H9 (cell line): Measurements from ENCODE around the gene CSF1R. TPM values are rescaled to one million over a fixed set of nuclear protein-coding genes. Genes with fewer than 3 reads are reported as not detected.

Experiments used
- DNase-seq: peaks from one replicate; pipeline ENCODE4 v3.0.0-alpha.2; 2017
- H2AFZ ChIP-seq: one replicate; pipeline ENCODE4 v1.6.1; 2013; ENCODE audit warnings: mild to moderate bottlenecking, low read length, control low read depth, moderate library complexity
- H2AK5ac ChIP-seq: 2 replicates; pipeline ENCODE4 v1.6.1; 2013; ENCODE audit warnings: low read length, control low read depth, mixed read lengths; ENCODE audit not compliant: insufficient read length
- H2BK120ac ChIP-seq: one replicate; pipeline ENCODE4 v1.6.1; 2013; ENCODE audit warnings: low read depth, mild to moderate bottlenecking, low read length, control low read depth, inconsistent platforms; ENCODE audit not compliant: poor library complexity, severe bottlenecking
- H2BK12ac ChIP-seq: 2 replicates; pipeline ENCODE4 v1.6.1; 2013; ENCODE audit warnings: low read length, control low read depth, mixed read lengths, low read depth; ENCODE audit not compliant: insufficient read length
- H2BK15ac ChIP-seq: 2 replicates; pipeline ENCODE4 v1.6.1; 2013; ENCODE audit warnings: low read depth, low read length, control low read depth
- H2BK20ac ChIP-seq: one replicate; pipeline ENCODE4 v1.6.1; 2013; ENCODE audit warnings: low read depth, mild to moderate bottlenecking, low read length, control low read depth, inconsistent platforms; ENCODE audit not compliant: poor library complexity, severe bottlenecking
- H2BK5ac ChIP-seq: 2 replicates; pipeline ENCODE4 v1.6.1; 2013; ENCODE audit warnings: low read length, control low read depth, mixed read lengths; ENCODE audit not compliant: insufficient read length
- H3K14ac ChIP-seq: 2 replicates; pipeline ENCODE4 v1.6.1; 2013; ENCODE audit warnings: low read length, control low read depth; ENCODE audit not compliant: insufficient read depth
- H3K18ac ChIP-seq: 2 replicates; pipeline ENCODE4 v1.6.1; 2013; ENCODE audit warnings: low read depth, mild to moderate bottlenecking, mixed read lengths, low read length, control low read depth; ENCODE audit not compliant: insufficient read length
- H3K23ac ChIP-seq: 2 replicates; pipeline ENCODE4 v1.6.1; 2013; ENCODE audit warnings: low read length, control low read depth, mixed read lengths, low read depth; ENCODE audit not compliant: insufficient read length
- H3K23me2 ChIP-seq: 2 replicates; pipeline ENCODE4 v1.6.1; 2013; ENCODE audit warnings: low read depth, mild to moderate bottlenecking, mixed read lengths, low read length, control low read depth; ENCODE audit not compliant: insufficient read length, poor library complexity, severe bottlenecking
- H3K27ac ChIP-seq: 2 replicates; pipeline ENCODE4 v1.5.1; 2013; ENCODE audit warnings: low read length, control low read depth, mixed read lengths, low read depth; ENCODE audit not compliant: insufficient read length
- H3K27me3 ChIP-seq: 2 replicates; pipeline ENCODE4 v1.6.1; 2013; ENCODE audit warnings: low read length, control low read depth, inconsistent platforms; ENCODE audit not compliant: insufficient read depth
- H3K4ac ChIP-seq: 2 replicates; pipeline ENCODE4 v1.6.1; 2013; ENCODE audit warnings: low read depth, mild to moderate bottlenecking, control low read depth, inconsistent platforms, low read length, moderate library complexity
- H3K4me1 ChIP-seq: 2 replicates; pipeline ENCODE4 v1.6.1; 2013; ENCODE audit warnings: low read length, control low read depth, inconsistent platforms; ENCODE audit not compliant: insufficient read depth
- H3K4me2 ChIP-seq: 2 replicates; pipeline ENCODE4 v1.6.1; 2013; ENCODE audit warnings: low read length, control low read depth, mixed read lengths; ENCODE audit not compliant: insufficient read length, insufficient read depth
- H3K56ac ChIP-seq: 2 replicates; pipeline ENCODE4 v1.6.1; 2013; ENCODE audit warnings: low read depth, mild to moderate bottlenecking, mixed read lengths, low read length, control low read depth; ENCODE audit not compliant: insufficient read length
- H3K79me1 ChIP-seq: 2 replicates; pipeline ENCODE4 v1.6.1; 2013; ENCODE audit warnings: low read depth, mild to moderate bottlenecking, moderate library complexity, low read length, control low read depth, inconsistent platforms; ENCODE audit not compliant: insufficient read depth, poor library complexity, severe bottlenecking
- H3K79me2 ChIP-seq: 2 replicates; pipeline ENCODE4 v1.6.1; 2013; ENCODE audit warnings: low read length, control low read depth, inconsistent platforms; ENCODE audit not compliant: insufficient read depth
- H3K9ac ChIP-seq: 2 replicates; pipeline ENCODE4 v1.6.1; 2013; ENCODE audit warnings: low read length, control low read depth, mixed read lengths; ENCODE audit not compliant: insufficient read length; ENCODE audit errors: extremely low read depth
- H3K9me3 ChIP-seq: one replicate; pipeline ENCODE4 v1.6.1; 2013; ENCODE audit warnings: low read depth, low read length, inconsistent platforms; ENCODE audit not compliant: control insufficient read depth
- H3T11ph ChIP-seq: one replicate; pipeline ENCODE4 v1.6.1; 2013; ENCODE audit warnings: mild to moderate bottlenecking, low read length, control low read depth, inconsistent platforms
- H4K20me1 ChIP-seq: one replicate; pipeline ENCODE4 v1.6.1; 2013; ENCODE audit not compliant: control insufficient read depth, insufficient read length, insufficient read depth
- H4K5ac ChIP-seq: 2 replicates; pipeline ENCODE4 v1.6.1; 2013; ENCODE audit warnings: low read depth, mild to moderate bottlenecking, mixed read lengths, low read length, control low read depth; ENCODE audit not compliant: insufficient read length
- H4K8ac ChIP-seq: replicated peaks from 2 replicates; pipeline ENCODE4 v1.6.1; 2013; ENCODE audit warnings: low read length, control low read depth, mixed read lengths, low read depth; ENCODE audit not compliant: insufficient read length
- H4K91ac ChIP-seq: 2 replicates; pipeline ENCODE4 v1.6.1; 2013; ENCODE audit warnings: low read depth, mild to moderate bottlenecking, moderate library complexity, mixed read lengths, low read length, control low read depth; ENCODE audit not compliant: insufficient read length
- H3K27ac Mint-ChIP-seq, 3 experiments: 2 replicates in 2 of 3; 3 replicates in 1 of 3; pipeline ENCODE4 v1.8.0; 2020 to 2021; ENCODE audit warnings: mixed read lengths in 3 of 3, mild to moderate bottlenecking in 1 of 3, moderate library complexity in 1 of 3
- H3K27me3 Mint-ChIP-seq: 2 replicates; pipeline ENCODE4 v1.8.0; 2021; ENCODE audit warnings: low read depth, mild to moderate bottlenecking, moderate library complexity, mixed read lengths
- H3K36me3 Mint-ChIP-seq, 3 experiments: 2 replicates in 2 of 3; 3 replicates in 1 of 3; pipeline ENCODE4 v1.8.0; 2020 to 2021; ENCODE audit warnings: low read depth in 3 of 3, mixed read lengths in 3 of 3; ENCODE audit not compliant: insufficient read depth in 1 of 3
- H3K4me1 Mint-ChIP-seq, 2 experiments: 2 replicates each; pipeline ENCODE4 v1.8.0; 2020; ENCODE audit warnings: mixed read lengths in 2 of 2
- H3K4me3 Mint-ChIP-seq, 2 experiments: 2 replicates in 1 of 2; 3 replicates in 1 of 2; pipeline ENCODE4 v1.8.0; 2020 to 2021; ENCODE audit warnings: mild to moderate bottlenecking in 2 of 2, mixed read lengths in 2 of 2, moderate library complexity in 1 of 2
- H3K9me3 Mint-ChIP-seq, 2 experiments: 2 replicates in 1 of 2; 3 replicates in 1 of 2; pipeline ENCODE4 v1.8.0; 2020; ENCODE audit warnings: mild to moderate bottlenecking in 2 of 2, mixed read lengths in 2 of 2, moderate library complexity in 1 of 2
- WGBS: extraction: QIAGEN DNeasy Blood & Tissue Kit; methylation state at CpG from one replicate; pipeline ENCODE4 v1.1.7; 2013; ENCODE audit warnings: missing lambda C conversion rate, low lambda C conversion rate, mixed read lengths; ENCODE audit not compliant: insufficient read length; ENCODE audit errors: extremely low coverage; 5-methylcytosine and 5-hydroxymethylcytosine counted together
- total RNA-seq: library from RNA; stranded (reverse); gene quantifications from 2 replicates; pipeline ENCODE4 v1.2.1, GENCODE V29; 2021
- TF ChIP-seq, protein P1 (sequence below): fragments of 200-600 bp; sonication (generic); conservative IDR thresholded peaks from 3 replicates; pipeline ENCODE4 v1.8.0; 2021; ENCODE audit warnings: antibody characterized with exemption, mild to moderate bottlenecking

The CSF1R gene
- total RNA-seq, 1 experiment from 2014 or later, result 0.13 TPM

DNA sequence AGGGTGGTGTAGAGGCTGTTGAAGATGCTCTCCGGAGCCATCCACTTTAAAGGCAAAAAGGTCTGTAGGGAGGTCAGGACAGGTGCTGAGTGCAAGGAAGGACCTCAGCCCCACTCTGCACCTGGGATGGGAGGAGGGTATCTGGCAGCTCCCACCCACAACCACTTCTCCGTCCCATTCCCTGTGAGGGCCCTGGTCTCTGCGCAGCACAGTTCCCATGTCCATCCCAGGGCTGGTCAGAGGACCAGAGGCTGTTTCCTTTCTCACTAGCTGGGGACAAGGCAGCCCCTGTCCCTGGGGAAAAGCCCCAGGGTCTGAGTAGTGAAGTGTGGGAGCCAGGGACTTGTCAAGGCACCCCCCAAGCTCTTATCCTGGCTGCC, 33.7 kb upstream of the CSF1R start:
- Histone ChIP-seq H4K5ac (no peak overlapping the region), H2BK12ac (no peak overlapping the region), H3K79me2 (no peaks in the 10 kb centered on the region), H3K27me3 (no peaks in the 10 kb centered on the region), H3K4ac (no peak overlapping the region), H3K14ac (no peak overlapping the region), H3K79me1 (no peaks in the 10 kb centered on the region), H2BK20ac (no peak overlapping the region), H3K9me3 (no peaks in the 10 kb centered on the region), H3K4me2 (no peak overlapping the region), H3T11ph (no peak overlapping the region), H4K8ac (no peak overlapping the region), H3K18ac (no peak overlapping the region), H2BK5ac (no peak overlapping the region), H3K23me2 (no peaks in the 10 kb centered on the region), H3K27ac (no peak overlapping the region), H2BK15ac (no peak overlapping the region), H4K20me1 (no peaks in the 10 kb centered on the region), H3K9ac (no peak overlapping the region), H2BK120ac (no peak overlapping the region), H3K23ac (no peak overlapping the region), H2AK5ac (no peak overlapping the region), H3K4me1 (no peaks in the 10 kb centered on the region), H2AFZ (no peak overlapping the region), H3K56ac (no peak overlapping the region), H4K91ac (no peak overlapping the region)
- TF ChIP-seq, protein P1, sequence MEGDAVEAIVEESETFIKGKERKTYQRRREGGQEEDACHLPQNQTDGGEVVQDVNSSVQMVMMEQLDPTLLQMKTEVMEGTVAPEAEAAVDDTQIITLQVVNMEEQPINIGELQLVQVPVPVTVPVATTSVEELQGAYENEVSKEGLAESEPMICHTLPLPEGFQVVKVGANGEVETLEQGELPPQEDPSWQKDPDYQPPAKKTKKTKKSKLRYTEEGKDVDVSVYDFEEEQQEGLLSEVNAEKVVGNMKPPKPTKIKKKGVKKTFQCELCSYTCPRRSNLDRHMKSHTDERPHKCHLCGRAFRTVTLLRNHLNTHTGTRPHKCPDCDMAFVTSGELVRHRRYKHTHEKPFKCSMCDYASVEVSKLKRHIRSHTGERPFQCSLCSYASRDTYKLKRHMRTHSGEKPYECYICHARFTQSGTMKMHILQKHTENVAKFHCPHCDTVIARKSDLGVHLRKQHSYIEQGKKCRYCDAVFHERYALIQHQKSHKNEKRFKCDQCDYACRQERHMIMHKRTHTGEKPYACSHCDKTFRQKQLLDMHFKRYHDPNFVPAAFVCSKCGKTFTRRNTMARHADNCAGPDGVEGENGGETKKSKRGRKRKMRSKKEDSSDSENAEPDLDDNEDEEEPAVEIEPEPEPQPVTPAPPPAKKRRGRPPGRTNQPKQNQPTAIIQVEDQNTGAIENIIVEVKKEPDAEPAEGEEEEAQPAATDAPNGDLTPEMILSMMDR, result no peak
- peaks cover 13 to 23% of the 10 kb centered on the region in 2 experiments for H3K4me1 Mint-ChIP-seq
- no peaks in the 10 kb centered on the region for H3K9me3 Mint-ChIP-seq
- no peaks in the 10 kb centered on the region for H3K36me3 Mint-ChIP-seq
- no CpG with 5 or more reads among the region's 3 CpGs for WGBS
- no peak overlapping the region for H3K4me3 Mint-ChIP-seq
- H3K27ac Mint-ChIP-seq, result no peak overlapping the region
- H3K27me3 Mint-ChIP-seq, result peaks cover 7% of the 10 kb centered on the region
- DNase-seq, result no peak
